K562 (cell line): Measurements from ENCODE around the gene TOMT. TPM values are rescaled to one million over a fixed set of nuclear protein-coding genes. Genes with fewer than 3 reads are reported as not detected.
A peak's percentile ranks its signal among the peaks of the same experiment; 100 is the strongest.

Experiments used
- ESRRA ChIP-seq: fragments of 450-650 bp; IDR thresholded peaks from 2 replicates; pipeline ENCODE4 v1.6.1; 2014; ENCODE audit warnings: low read depth, mild to moderate bottlenecking, moderate library complexity, borderline replicate concordance
- FOXP1 ChIP-seq: sonication (generic); formaldehyde crosslinking; IDR thresholded peaks from 2 replicates; pipeline ENCODE4 v1.8.0; 2022; ENCODE audit warnings: mild to moderate bottlenecking, missing genetic modification reagents
- MEF2A ChIP-seq: IDR thresholded peaks from 2 replicates; pipeline ENCODE4 v1.6.1; 2011; ENCODE audit warnings: low read depth, mild to moderate bottlenecking, low read length, moderate library complexity; ENCODE audit not compliant: control insufficient read depth
- MTA2 ChIP-seq: fragments of 450-650 bp; IDR thresholded peaks from 2 replicates; pipeline ENCODE4 v1.6.1; 2016; ENCODE audit warnings: low read depth
- MYC ChIP-seq, 2 experiments: fragments of 250-450 bp in 1 of 2; sonication (Bioruptor Pico) in 1 of 2; IDR thresholded peaks; 2 replicates each; pipeline versions ENCODE4 v1.5.1 to v1.6.1; 2012 to 2021; ENCODE audit warnings: low read depth in 2 of 2, borderline replicate concordance in 1 of 2, improper control_type of control experiment in 1 of 2, low read length in 1 of 2, mild to moderate bottlenecking in 1 of 2, moderate library complexity in 1 of 2
- NR2C2 ChIP-seq, 2 experiments: fragments of 200-800 bp in 1 of 2; sonication (Bioruptor generic) in 1 of 2; sonication (generic) in 1 of 2; formaldehyde crosslinking in 1 of 2; IDR thresholded peaks; 2 replicates each; pipeline versions ENCODE4 v1.6.1 to v1.8.0; 2016 to 2022; ENCODE audit warnings: mild to moderate bottlenecking in 1 of 2, missing compliant biosample characterization in 1 of 2, missing genetic modification characterization in 1 of 2, missing genetic modification reagents in 1 of 2
- RFX5 ChIP-seq: IDR thresholded peaks from 2 replicates; pipeline ENCODE4 v1.6.1; 2011; ENCODE audit warnings: low read depth, mild to moderate bottlenecking, improper control_type of control experiment, low read length
- SMARCA5 ChIP-seq: fragments of 450-650 bp; IDR thresholded peaks from 2 replicates; pipeline ENCODE4 v1.6.1; 2016
- TBP ChIP-seq: optimal IDR thresholded peaks from 2 replicates; pipeline ENCODE3; 2011; ENCODE audit warnings: low read depth, low read length, improper control_type of control experiment
- TOE1 ChIP-seq, 2 experiments: fragments of 450-650 bp in 1 of 2; sonication (generic) in 1 of 2; formaldehyde crosslinking in 1 of 2; IDR thresholded peaks; 2 replicates each; pipeline versions ENCODE4 v1.7.1 to v1.8.0; 2016 to 2022; ENCODE audit warnings: borderline replicate concordance in 2 of 2, mild to moderate bottlenecking in 2 of 2, antibody characterized with exemption in 1 of 2, inconsistent platforms in 1 of 2, low read depth in 1 of 2, missing genetic modification reagents in 1 of 2, moderate library complexity in 1 of 2
- TSC22D4 ChIP-seq: fragments of 450-650 bp; IDR thresholded peaks from 2 replicates; pipeline ENCODE4 v1.6.1; 2016; ENCODE audit warnings: missing genetic modification characterization, missing biosample characterization, control low read depth
- ZNF184 ChIP-seq: sonication (generic); formaldehyde crosslinking; IDR thresholded peaks from 2 replicates; pipeline ENCODE4 v1.5.0; 2020; ENCODE audit warnings: missing genetic modification reagents
- ZNF764 ChIP-seq: fragments of 250-450 bp; sonication (Bioruptor Pico); IDR thresholded peaks from 2 replicates; pipeline ENCODE4 v1.4.0; 2020; ENCODE audit warnings: low read depth, mild to moderate bottlenecking, moderate library complexity
- polyA plus RNA-seq, 8 experiments: library from polyadenylated mRNA; depleted of rRNA in 4 of 8; stranded (reverse) in 5 of 8; unstranded in 3 of 8; fragments of >200 nt; fragmentation: Nextera tagmentation in 2 of 8; fragmentation: Illumina TruSeq in 1 of 8; extraction: Ambion mirVana in 2 of 8; extraction: Trizol in 1 of 8; gene quantifications; 2 replicates each; pipeline versions ENCODE4 v1.2.1 to v1.2.3, GENCODE V29; 2011 to 2014; ENCODE audit warnings: inconsistent platforms in 1 of 8, missing spikeins in 1 of 8
- total RNA-seq, 7 experiments: library from RNA; depleted of rRNA in 6 of 7; stranded (reverse); fragments of >200 nt in 6 of 7; fragmentation: Illumina TruSeq in 2 of 7; extraction: Trizol in 2 of 7; gene quantifications; 2 replicates each; pipeline versions ENCODE4 v1.2.1 to v1.2.3, GENCODE V29; 2011 to 2021; ENCODE audit warnings: low replicate concordance in 1 of 7
- TF ChIP-seq, protein P1 (sequence below), 2 experiments: fragments of 450-650 bp; IDR thresholded peaks; 2 replicates each; pipeline ENCODE4 v1.6.1; 2018; ENCODE audit warnings: mild to moderate bottlenecking in 2 of 2, low read depth in 1 of 2; ENCODE audit not compliant: partially characterized antibody in 2 of 2
- TF ChIP-seq, protein P2 (sequence below): fragments of 450-650 bp; formaldehyde crosslinking; conservative IDR thresholded peaks from 2 replicates; pipeline ENCODE4 v1.4.0; 2022; ENCODE audit warnings: mild to moderate bottlenecking, missing genetic modification characterization
- TF ChIP-seq, protein P3 (sequence below): conservative IDR thresholded peaks from 2 replicates; pipeline ENCODE4 v1.6.1; 2011; ENCODE audit warnings: low read depth, mild to moderate bottlenecking, low read length; ENCODE audit not compliant: control insufficient read depth
- TF ChIP-seq, protein P4 (sequence below): sonication (generic); formaldehyde crosslinking; IDR thresholded peaks from 2 replicates; pipeline ENCODE4 v1.8.0; 2022; ENCODE audit warnings: missing genetic modification reagents, mild to moderate bottlenecking, moderate library complexity, borderline replicate concordance

Gene TOMT
- total and polyA plus RNA-seq, 9 of the 15 experiments (the other 6 are each of a cell fraction or from before 2014, with no cell fraction given): not detected

DNA sequence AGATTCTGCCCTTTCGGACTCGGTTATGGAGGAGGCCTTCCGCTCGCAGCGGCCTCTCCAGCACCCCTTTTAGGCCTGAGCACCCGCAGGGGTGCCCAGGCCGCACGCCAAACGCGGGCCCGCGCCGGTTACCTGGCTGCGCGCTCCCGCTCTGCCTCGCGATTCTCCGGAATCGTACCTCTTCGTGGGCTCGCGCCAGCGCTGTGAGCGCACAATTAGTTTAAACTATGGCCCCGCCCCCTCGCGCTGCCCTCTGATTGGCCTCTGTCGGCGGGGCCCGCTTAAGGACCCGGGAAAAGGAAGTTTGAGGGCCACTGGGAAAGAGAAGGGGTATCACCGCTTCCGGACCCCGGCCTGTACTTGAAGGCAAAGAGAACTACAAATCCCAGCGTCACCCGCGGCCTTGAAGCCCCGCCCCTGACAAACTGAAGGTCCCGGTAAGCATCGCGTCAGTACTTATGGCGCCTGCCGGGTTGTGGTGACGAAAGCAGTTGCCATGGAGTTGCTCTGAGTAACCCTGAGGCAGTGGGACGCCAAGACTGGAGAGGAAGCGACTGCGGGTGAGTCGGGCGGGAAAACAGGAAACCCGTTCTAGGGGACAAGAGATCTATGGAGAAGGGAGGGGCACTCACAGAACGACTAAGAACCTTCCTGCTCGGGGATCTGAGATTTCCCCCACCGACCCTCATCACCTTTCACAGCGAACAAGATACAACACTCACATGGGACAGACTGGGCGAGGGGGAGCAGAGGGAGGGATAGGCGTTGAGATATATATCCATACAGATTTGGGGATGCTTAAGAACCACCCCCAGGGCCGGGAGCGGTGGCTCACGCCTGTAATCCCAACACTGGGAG is 25.2 kb upstream of the TOMT start, which contains the start of the genes LRRC51 and NUMA1 (continued):
- TF ChIP-seq, protein P1, sequence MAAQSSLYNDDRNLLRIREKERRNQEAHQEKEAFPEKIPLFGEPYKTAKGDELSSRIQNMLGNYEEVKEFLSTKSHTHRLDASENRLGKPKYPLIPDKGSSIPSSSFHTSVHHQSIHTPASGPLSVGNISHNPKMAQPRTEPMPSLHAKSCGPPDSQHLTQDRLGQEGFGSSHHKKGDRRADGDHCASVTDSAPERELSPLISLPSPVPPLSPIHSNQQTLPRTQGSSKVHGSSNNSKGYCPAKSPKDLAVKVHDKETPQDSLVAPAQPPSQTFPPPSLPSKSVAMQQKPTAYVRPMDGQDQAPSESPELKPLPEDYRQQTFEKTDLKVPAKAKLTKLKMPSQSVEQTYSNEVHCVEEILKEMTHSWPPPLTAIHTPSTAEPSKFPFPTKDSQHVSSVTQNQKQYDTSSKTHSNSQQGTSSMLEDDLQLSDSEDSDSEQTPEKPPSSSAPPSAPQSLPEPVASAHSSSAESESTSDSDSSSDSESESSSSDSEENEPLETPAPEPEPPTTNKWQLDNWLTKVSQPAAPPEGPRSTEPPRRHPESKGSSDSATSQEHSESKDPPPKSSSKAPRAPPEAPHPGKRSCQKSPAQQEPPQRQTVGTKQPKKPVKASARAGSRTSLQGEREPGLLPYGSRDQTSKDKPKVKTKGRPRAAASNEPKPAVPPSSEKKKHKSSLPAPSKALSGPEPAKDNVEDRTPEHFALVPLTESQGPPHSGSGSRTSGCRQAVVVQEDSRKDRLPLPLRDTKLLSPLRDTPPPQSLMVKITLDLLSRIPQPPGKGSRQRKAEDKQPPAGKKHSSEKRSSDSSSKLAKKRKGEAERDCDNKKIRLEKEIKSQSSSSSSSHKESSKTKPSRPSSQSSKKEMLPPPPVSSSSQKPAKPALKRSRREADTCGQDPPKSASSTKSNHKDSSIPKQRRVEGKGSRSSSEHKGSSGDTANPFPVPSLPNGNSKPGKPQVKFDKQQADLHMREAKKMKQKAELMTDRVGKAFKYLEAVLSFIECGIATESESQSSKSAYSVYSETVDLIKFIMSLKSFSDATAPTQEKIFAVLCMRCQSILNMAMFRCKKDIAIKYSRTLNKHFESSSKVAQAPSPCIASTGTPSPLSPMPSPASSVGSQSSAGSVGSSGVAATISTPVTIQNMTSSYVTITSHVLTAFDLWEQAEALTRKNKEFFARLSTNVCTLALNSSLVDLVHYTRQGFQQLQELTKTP (IDR thresholded peaks at IDR 0.05; ENCODE audit: low read depth in 1 of 2, partially characterized antibody in 2 of 2): peak in 1 of 2 experiments; percentile 94
- TF ChIP-seq TOE1 (IDR thresholded peaks at IDR 0.05; ENCODE audit: borderline replicate concordance) (peak; percentile 79), TOE1 (CRISPR knock-in tag; IDR thresholded peaks at IDR 0.05; ENCODE audit: borderline replicate concordance, low read depth) (no peak), TSC22D4 (tag) (no peak), MEF2A (no peak), MTA2 (no peak; the same call in 1 of the 2 replicates), FOXP1 (CRISPR knock-in tag) (0 out of 2 replicates have a peak, but pooled peaks have one; percentile 28), ZNF764 (0 out of 2 replicates have a peak, but pooled peaks have one; percentile 47), ESRRA (peak; percentile 78; the same call in 1 of the 2 replicates), TBP (peak; percentile 82), MYC (IDR thresholded peaks at IDR 0.05; ENCODE audit: low read depth, low read length) (peak; percentile 73), MYC (CRISPR knock-in tag; IDR thresholded peaks at IDR 0.05; ENCODE audit: borderline replicate concordance, low read depth) (no peak), NR2C2 (CRISPR knock-in tag; IDR thresholded peaks at IDR 0.05) (0 out of 2 replicates have a peak, but pooled peaks have one; percentile 37), NR2C2 (tag; IDR thresholded peaks at IDR 0.05) (peak; percentile 94), RFX5 (peak; percentile 96), ZNF184 (no peak), SMARCA5 (no peak)
- TF ChIP-seq, protein P2, sequence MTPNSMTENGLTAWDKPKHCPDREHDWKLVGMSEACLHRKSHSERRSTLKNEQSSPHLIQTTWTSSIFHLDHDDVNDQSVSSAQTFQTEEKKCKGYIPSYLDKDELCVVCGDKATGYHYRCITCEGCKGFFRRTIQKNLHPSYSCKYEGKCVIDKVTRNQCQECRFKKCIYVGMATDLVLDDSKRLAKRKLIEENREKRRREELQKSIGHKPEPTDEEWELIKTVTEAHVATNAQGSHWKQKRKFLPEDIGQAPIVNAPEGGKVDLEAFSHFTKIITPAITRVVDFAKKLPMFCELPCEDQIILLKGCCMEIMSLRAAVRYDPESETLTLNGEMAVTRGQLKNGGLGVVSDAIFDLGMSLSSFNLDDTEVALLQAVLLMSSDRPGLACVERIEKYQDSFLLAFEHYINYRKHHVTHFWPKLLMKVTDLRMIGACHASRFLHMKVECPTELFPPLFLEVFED: 0 out of 2 replicates have a peak, but pooled peaks have one; percentile 37
- TF ChIP-seq, protein P3, sequence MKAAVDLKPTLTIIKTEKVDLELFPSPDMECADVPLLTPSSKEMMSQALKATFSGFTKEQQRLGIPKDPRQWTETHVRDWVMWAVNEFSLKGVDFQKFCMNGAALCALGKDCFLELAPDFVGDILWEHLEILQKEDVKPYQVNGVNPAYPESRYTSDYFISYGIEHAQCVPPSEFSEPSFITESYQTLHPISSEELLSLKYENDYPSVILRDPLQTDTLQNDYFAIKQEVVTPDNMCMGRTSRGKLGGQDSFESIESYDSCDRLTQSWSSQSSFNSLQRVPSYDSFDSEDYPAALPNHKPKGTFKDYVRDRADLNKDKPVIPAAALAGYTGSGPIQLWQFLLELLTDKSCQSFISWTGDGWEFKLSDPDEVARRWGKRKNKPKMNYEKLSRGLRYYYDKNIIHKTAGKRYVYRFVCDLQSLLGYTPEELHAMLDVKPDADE: no peak; the same call in none of the 2 replicates
- TF ChIP-seq, protein P4, sequence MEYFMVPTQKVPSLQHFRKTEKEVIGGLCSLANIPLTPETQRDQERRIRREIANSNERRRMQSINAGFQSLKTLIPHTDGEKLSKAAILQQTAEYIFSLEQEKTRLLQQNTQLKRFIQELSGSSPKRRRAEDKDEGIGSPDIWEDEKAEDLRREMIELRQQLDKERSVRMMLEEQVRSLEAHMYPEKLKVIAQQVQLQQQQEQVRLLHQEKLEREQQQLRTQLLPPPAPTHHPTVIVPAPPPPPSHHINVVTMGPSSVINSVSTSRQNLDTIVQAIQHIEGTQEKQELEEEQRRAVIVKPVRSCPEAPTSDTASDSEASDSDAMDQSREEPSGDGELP (CRISPR knock-in tag): peak; percentile 75; the same call in 1 of the 2 replicates
